OCI-LY1 (cell line): ENCODE measurements around the gene CDH3.

Experiments
- CTCF ChIP-seq: fragments of 200-600 bp; sonication (generic), shearing (Covaris generic); IDR thresholded peaks from 2 replicates; pipeline ENCODE4 v1.5.1; 2017; ENCODE audit warnings: mild to moderate bottlenecking, antibody characterized with exemption, low read length, moderate library complexity, mixed read lengths
- EZH2 ChIP-seq: fragments of 200-600 bp; sonication (generic), shearing (Covaris generic); IDR thresholded peaks from 2 replicates; pipeline ENCODE4 v1.8.0; 2017; ENCODE audit warnings: borderline replicate concordance, mixed run types, mild to moderate bottlenecking, antibody characterized with exemption, low read length, moderate library complexity, mixed read lengths

DNA sequence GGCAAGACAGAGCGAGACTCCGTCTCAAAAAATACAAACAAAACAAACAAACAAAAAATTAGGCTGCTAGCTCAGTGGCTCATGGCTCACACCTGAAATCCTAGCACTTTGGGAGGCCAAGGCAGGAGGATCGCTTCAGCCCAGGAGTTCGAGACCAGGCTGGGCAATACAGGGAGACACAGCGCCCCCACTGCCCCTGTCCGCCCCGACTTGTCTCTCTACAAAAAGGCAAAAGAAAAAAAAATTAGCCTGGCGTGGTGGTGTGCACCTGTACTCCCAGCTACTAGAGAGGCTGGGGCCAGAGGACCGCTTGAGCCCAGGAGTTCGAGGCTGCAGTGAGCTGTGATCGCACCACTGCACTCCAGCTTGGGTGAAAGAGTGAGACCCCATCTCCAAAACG is 91.5 kb downstream of the CDH3 start:
- no peak for TF ChIP-seq CTCF
- TF ChIP-seq EZH2, result no peak
